Activated naive CD4-positive, alpha-beta T cell treated with anti-CD3 and anti-CD28 coated beads, Interleukin-2, amount 50 U/mL, for 72 hours (primary cell): ENCODE measurements around the gene TEX51. TPM values are rescaled to one million over a fixed set of nuclear protein-coding genes. Genes with fewer than 3 reads are reported as not detected.

Experiments used
- ATAC-seq, 2 donors: fragments of 150-1000 bp; cut with Tn5 transposase; 2 replicates each; pipeline ENCODE4 v1.10.0; 2021; ENCODE audit warnings: mild to moderate bottlenecking in 2 of 2, moderate library complexity in 2 of 2
- DNase-seq, 2 donors: peaks; one replicate each; pipeline ENCODE4 v3.0.0; 2021 to 2022; ENCODE audit warnings: low spot score in 2 of 2
- H3K27ac Mint-ChIP-seq, 2 donors: one replicate each; pipeline ENCODE4 v1.8.0; 2022; ENCODE audit warnings: mild to moderate bottlenecking in 2 of 2, mixed read lengths in 2 of 2
- H3K36me3 Mint-ChIP-seq, 2 donors: one replicate each; pipeline ENCODE4 v1.8.0; 2022; ENCODE audit warnings: mixed read lengths in 2 of 2
- H3K9me3 Mint-ChIP-seq, 2 donors: one replicate each; pipeline ENCODE4 v1.8.0; 2022; ENCODE audit warnings: mixed read lengths in 2 of 2
- total RNA-seq, 2 donors: library from RNA; stranded (reverse); gene quantifications; one replicate each; pipeline ENCODE4 v1.2.3, GENCODE V29; 2022

TEX51 gene
- total RNA-seq, 2 donors from 2014 or later: not detected

GRCh38 chr2:126900646-126901319 is 2.1 kb downstream of the TEX51 start:
- DNase-seq (peak in 1 of 2 donors; percentile 35), ATAC-seq (no peak)
- no peak overlapping the region for H3K27ac Mint-ChIP-seq
- H3K36me3 Mint-ChIP-seq: no peaks in the 10 kb centered on the region
- H3K9me3 Mint-ChIP-seq: peaks cover 0 to 5% of the 10 kb centered on the region in 2 donors

- H3K27ac Mint-ChIP-seq: no peak overlapping the region
- DNase-seq (no peak), ATAC-seq (no peak)
- H3K36me3 Mint-ChIP-seq: no peaks in the 10 kb centered on the region
- peaks cover 0 to 5% of the 10 kb centered on the region in 2 donors for H3K9me3 Mint-ChIP-seq
These were observed 2.8 kb downstream of the TEX51 start for GRCh38 chr2:126901459-126901858.

GRCh38 chr2:126902152-126902835 is 3.6 kb downstream of the TEX51 start:
- DNase-seq (peak in 1 of 2 donors; percentile 35), ATAC-seq (no peak)
- Mint-ChIP-seq H3K27ac (no peak overlapping the region), H3K9me3 (peaks cover 0 to 5% of the 10 kb centered on the region in 2 donors), H3K36me3 (no peaks in the 10 kb centered on the region)

- H3K27ac Mint-ChIP-seq: no peak overlapping the region
- ATAC-seq: no peak
- no peak for DNase-seq
- no peaks in the 10 kb centered on the region for H3K36me3 Mint-ChIP-seq
- peaks cover 0 to 3% of the 10 kb centered on the region in 2 donors for H3K9me3 Mint-ChIP-seq
These were observed 4.2 kb downstream of the TEX51 start for GRCh38 chr2:126902859-126903258.

GRCh38 chr2:126905991-126906390 is 7.3 kb downstream of the TEX51 start:
- no peak for ATAC-seq
- H3K27ac Mint-ChIP-seq: no peak overlapping the region

GRCh38 chr2:126906781-126907180 is 8.1 kb downstream of the TEX51 start:
- Mint-ChIP-seq H3K36me3 (no peaks in the 10 kb centered on the region), H3K27ac (no peak overlapping the region), H3K9me3 (no peaks in the 10 kb centered on the region)
- ATAC-seq (no peak), DNase-seq (peak in 1 of 2 donors; percentile 37)

More at GRCh38 chr2:126905991-126906390, 7.3 kb downstream of the TEX51 start:
- DNase-seq: no peak
- Mint-ChIP-seq H3K36me3 (no peaks in the 10 kb centered on the region), H3K9me3 (no peaks in the 10 kb centered on the region)

GRCh38 chr2:126907671-126908070 is 9.0 kb downstream of the TEX51 start:
- DNase-seq (no peak), ATAC-seq (no peak)
- Mint-ChIP-seq H3K36me3 (no peaks in the 10 kb centered on the region), H3K9me3 (no peaks in the 10 kb centered on the region), H3K27ac (peak overlapping the region in 1 of 2 donors; percentile 17)

GRCh38 chr2:126908721-126909177 is 10.1 kb downstream of the TEX51 start:
- Mint-ChIP-seq H3K36me3 (no peaks in the 10 kb centered on the region), H3K27ac (no peak overlapping the region), H3K9me3 (no peaks in the 10 kb centered on the region)
- no peak for ATAC-seq
- DNase-seq: no peak

- Mint-ChIP-seq H3K36me3 (no peaks in the 10 kb centered on the region), H3K27ac (no peak overlapping the region), H3K9me3 (no peaks in the 10 kb centered on the region)
- no peak for ATAC-seq
- DNase-seq: no peak
These were observed 10.7 kb downstream of the TEX51 start for GRCh38 chr2:126909366-126909765.

GRCh38 chr2:126909781-126910180 is 11.1 kb downstream of the TEX51 start:
- no peaks in the 10 kb centered on the region for H3K9me3 Mint-ChIP-seq
- no peak overlapping the region for H3K27ac Mint-ChIP-seq
- DNase-seq (no peak), ATAC-seq (no peak)
- H3K36me3 Mint-ChIP-seq: no peaks in the 10 kb centered on the region

GRCh38 chr2:126910637-126911036 is 11.9 kb downstream of the TEX51 start:
- Mint-ChIP-seq H3K36me3 (no peaks in the 10 kb centered on the region), H3K27ac (no peak overlapping the region), H3K9me3 (no peaks in the 10 kb centered on the region)
- no peak for DNase-seq
- no peak for ATAC-seq

- no peak overlapping the region for H3K27ac Mint-ChIP-seq
- H3K9me3 Mint-ChIP-seq: no peaks in the 10 kb centered on the region
- H3K36me3 Mint-ChIP-seq: no peaks in the 10 kb centered on the region
- DNase-seq (no peak), ATAC-seq (no peak)
These were observed 12.6 kb downstream of the TEX51 start for GRCh38 chr2:126911111-126911796.

GRCh38 chr2:126912201-126912600 is 13.5 kb downstream of the TEX51 start:
- H3K27ac Mint-ChIP-seq: no peak overlapping the region

GRCh38 chr2:126913329-126913728 is 14.6 kb downstream of the TEX51 start:
- DNase-seq (peak in 1 of 2 donors; percentile 20), ATAC-seq (no peak)
- Mint-ChIP-seq H3K9me3 (no peaks in the 10 kb centered on the region), H3K36me3 (no peaks in the 10 kb centered on the region), H3K27ac (no peak overlapping the region)

More at GRCh38 chr2:126912201-126912600, 13.5 kb downstream of the TEX51 start:
- H3K36me3 Mint-ChIP-seq: no peaks in the 10 kb centered on the region
- no peak for DNase-seq
- H3K9me3 Mint-ChIP-seq: no peaks in the 10 kb centered on the region
- no peak for ATAC-seq

GRCh38 chr2:126913881-126914615 is 15.4 kb downstream of the TEX51 start:
- no peaks in the 10 kb centered on the region for H3K36me3 Mint-ChIP-seq
- no peak for ATAC-seq
- no peaks in the 10 kb centered on the region for H3K9me3 Mint-ChIP-seq
- no peak overlapping the region for H3K27ac Mint-ChIP-seq
- no peak for DNase-seq

- no peaks in the 10 kb centered on the region for H3K36me3 Mint-ChIP-seq
These were observed 16.3 kb downstream of the TEX51 start for GRCh38 chr2:126914811-126915500.

More at GRCh38 chr2:126914811-126915500, 16.3 kb downstream of the TEX51 start:
- DNase-seq: no peak
- Mint-ChIP-seq H3K27ac (no peak overlapping the region), H3K9me3 (no peaks in the 10 kb centered on the region)
- ATAC-seq: no peak
